Measurements from ENCODE around the gene MTA2.

Gene MTA2

DNA sequence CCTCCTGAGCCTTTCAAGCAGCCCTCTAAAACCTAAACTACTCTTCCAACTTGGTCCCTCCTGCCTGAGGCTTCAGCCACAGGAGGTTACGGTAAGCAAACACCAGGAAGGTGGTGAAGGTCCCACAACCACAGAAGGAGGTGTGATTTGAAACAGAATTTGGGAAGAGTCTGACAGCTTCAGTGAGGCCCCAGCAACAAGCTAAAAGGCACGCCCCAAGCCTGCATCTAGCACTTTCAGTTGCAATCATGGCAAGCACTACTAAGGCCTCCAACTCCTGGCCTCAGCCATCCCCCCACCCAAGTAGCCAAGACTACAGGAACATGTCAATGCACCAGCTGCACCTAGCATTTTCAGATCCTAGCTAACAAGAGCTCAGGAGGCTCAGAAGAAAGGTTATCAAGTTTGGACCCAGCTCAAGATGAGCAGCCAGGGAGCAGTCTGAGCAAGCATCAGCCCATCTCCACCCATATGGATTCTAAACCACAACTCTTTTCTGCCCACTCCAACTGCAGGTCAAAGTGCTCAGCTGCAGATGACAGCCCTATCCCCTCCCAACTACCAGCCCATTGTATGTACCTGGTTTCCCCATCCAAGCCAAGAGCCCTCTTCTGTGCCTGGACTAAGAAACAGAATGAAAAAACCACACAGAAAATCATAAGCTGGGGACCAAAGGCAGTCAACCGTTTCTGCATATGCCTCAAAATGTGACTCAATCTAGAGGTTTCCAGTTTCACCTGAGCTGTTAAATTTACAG, 44.6 kb downstream of the MTA2 start:
- Histone ChIP-seq H3K9ac (peak overlapping the region; percentile 80), H3K4me3 (IDR thresholded peaks at IDR 0.05; ENCODE audit: insufficient read depth, low read depth, low read length) (no peak overlapping the region), H3K79me2 (ENCODE audit: insufficient read depth, low read depth) (peaks cover 8% of the 10 kb centered on the region; the same call in 1 of the 2 replicates), H3K36me3 (ENCODE audit: insufficient read depth) (peaks cover 11% of the 10 kb centered on the region; the same call in 1 of the 2 replicates), H4K20me1 (ENCODE audit: insufficient read depth) (no peaks in the 10 kb centered on the region), H2AFZ (ENCODE audit: low read depth) (no peak overlapping the region), H3K27ac (peak overlapping the region; percentile 97), H3K27me3 (ENCODE audit: insufficient read depth, low read depth) (no peaks in the 10 kb centered on the region), H3K4me2 (peak overlapping the region; percentile 93), H3K4me1 (ENCODE audit: low read depth, poor library complexity, severe bottlenecking) (peaks cover 98% of the 10 kb centered on the region)
- TF ChIP-seq, protein P1, sequence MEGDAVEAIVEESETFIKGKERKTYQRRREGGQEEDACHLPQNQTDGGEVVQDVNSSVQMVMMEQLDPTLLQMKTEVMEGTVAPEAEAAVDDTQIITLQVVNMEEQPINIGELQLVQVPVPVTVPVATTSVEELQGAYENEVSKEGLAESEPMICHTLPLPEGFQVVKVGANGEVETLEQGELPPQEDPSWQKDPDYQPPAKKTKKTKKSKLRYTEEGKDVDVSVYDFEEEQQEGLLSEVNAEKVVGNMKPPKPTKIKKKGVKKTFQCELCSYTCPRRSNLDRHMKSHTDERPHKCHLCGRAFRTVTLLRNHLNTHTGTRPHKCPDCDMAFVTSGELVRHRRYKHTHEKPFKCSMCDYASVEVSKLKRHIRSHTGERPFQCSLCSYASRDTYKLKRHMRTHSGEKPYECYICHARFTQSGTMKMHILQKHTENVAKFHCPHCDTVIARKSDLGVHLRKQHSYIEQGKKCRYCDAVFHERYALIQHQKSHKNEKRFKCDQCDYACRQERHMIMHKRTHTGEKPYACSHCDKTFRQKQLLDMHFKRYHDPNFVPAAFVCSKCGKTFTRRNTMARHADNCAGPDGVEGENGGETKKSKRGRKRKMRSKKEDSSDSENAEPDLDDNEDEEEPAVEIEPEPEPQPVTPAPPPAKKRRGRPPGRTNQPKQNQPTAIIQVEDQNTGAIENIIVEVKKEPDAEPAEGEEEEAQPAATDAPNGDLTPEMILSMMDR (conservative IDR thresholded peaks at IDR 0.05; ENCODE audit: low read depth, low read length) = no peak

DNA sequence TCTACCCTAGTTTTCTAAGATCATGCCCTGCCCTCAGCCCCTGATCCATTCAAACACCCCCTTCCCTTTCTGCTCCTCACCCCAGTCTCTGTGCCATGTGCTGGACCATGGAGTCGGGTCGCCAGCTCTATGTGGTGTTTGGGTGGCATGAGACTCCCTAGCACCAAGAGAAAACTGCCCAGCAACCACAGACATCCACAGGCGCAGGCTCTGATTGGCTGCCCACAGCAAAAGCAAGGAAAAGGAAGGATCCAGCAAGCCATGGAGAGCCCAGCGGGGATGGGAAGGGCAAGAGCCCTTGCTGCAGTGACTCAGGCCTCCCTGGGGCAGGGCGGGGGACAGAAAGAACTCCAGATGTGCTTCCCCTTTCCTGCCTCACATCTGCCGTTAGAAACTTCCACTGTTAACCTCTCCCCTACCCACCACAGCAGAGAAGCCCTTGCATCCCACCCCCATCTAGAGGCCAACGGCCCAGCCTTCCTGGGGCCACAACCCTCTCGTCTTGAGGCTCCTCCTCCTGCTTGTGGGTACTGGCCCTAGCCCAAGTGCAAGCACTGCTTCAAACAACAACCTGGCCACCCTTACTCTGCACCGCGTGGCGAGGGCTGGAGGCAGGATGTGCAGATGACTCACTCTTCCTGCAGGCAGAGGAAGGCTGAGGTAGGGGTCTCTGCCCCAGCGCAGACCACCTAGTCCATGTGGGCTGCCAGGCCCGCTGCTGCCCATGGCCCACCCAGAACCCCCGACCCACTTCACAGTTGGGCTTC, 45.4 kb downstream of the MTA2 start:
- Histone ChIP-seq H3K27ac (peak overlapping the region; percentile 97), H3K4me1 (ENCODE audit: low read depth, poor library complexity, severe bottlenecking) (peaks cover 97% of the 10 kb centered on the region), H3K27me3 (ENCODE audit: insufficient read depth, low read depth) (no peaks in the 10 kb centered on the region), H2AFZ (ENCODE audit: low read depth) (no peak overlapping the region), H3K9ac (peak overlapping the region; percentile 80), H3K4me3 (IDR thresholded peaks at IDR 0.05; ENCODE audit: insufficient read depth, low read depth, low read length) (no peak overlapping the region), H4K20me1 (ENCODE audit: insufficient read depth) (no peaks in the 10 kb centered on the region), H3K36me3 (ENCODE audit: insufficient read depth) (peaks cover 9% of the 10 kb centered on the region; the same call in 1 of the 2 replicates), H3K79me2 (ENCODE audit: insufficient read depth, low read depth) (peaks cover 8% of the 10 kb centered on the region; the same call in 1 of the 2 replicates), H3K4me2 (peak overlapping the region; percentile 93)
- TF ChIP-seq, protein P1 (conservative IDR thresholded peaks at IDR 0.05; ENCODE audit: low read depth, low read length) = 0 out of 2 replicates have a peak, but pooled peaks have one; percentile 14

DNA sequence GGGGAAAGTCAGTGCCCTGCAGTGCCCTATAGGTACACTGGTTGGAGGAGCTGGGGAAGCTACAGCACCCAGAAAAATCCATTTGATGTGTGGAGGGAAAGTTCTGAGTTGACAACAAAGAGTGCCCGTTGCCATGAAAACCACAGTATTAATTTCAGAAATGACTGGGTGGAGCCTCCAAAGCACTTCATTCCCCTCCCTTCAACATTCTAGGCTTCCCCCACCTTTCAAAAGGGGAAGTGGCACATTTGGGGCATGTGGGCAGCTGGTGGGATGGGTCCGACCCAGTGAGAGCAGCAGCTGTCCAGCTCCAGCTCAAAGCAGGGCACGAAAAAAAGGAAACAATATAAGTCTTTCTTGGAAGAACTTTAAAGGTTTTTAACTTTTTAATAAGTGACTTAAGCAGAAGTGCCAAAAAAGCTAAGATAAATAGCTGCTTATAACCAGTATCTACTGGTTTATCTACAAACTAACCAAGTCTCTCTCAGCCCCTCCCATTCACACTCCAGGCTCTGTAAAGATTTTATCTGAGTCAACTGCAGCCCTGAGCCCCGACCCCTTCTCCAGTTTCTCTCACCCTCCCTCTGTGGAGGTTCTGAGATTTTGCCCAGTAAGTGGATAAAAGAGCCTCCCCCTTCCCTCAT, 46.1 kb downstream of the MTA2 start:
- Histone ChIP-seq H3K4me2 (peak overlapping the region; percentile 93), H3K27me3 (ENCODE audit: insufficient read depth, low read depth) (no peaks in the 10 kb centered on the region), H4K20me1 (ENCODE audit: insufficient read depth) (no peaks in the 10 kb centered on the region), H2AFZ (ENCODE audit: low read depth) (no peak overlapping the region), H3K4me3 (IDR thresholded peaks at IDR 0.05; ENCODE audit: insufficient read depth, low read depth, low read length) (no peak overlapping the region), H3K27ac (peak overlapping the region; percentile 97), H3K79me2 (ENCODE audit: insufficient read depth, low read depth) (peaks cover 8% of the 10 kb centered on the region; the same call in 1 of the 2 replicates), H3K4me1 (ENCODE audit: low read depth, poor library complexity, severe bottlenecking) (peaks cover 97% of the 10 kb centered on the region), H3K36me3 (ENCODE audit: insufficient read depth) (peaks cover 9% of the 10 kb centered on the region; the same call in 1 of the 2 replicates), H3K9ac (peak overlapping the region; percentile 80)
- TF ChIP-seq, protein P1 (conservative IDR thresholded peaks at IDR 0.05; ENCODE audit: low read depth, low read length) = no peak

DNA sequence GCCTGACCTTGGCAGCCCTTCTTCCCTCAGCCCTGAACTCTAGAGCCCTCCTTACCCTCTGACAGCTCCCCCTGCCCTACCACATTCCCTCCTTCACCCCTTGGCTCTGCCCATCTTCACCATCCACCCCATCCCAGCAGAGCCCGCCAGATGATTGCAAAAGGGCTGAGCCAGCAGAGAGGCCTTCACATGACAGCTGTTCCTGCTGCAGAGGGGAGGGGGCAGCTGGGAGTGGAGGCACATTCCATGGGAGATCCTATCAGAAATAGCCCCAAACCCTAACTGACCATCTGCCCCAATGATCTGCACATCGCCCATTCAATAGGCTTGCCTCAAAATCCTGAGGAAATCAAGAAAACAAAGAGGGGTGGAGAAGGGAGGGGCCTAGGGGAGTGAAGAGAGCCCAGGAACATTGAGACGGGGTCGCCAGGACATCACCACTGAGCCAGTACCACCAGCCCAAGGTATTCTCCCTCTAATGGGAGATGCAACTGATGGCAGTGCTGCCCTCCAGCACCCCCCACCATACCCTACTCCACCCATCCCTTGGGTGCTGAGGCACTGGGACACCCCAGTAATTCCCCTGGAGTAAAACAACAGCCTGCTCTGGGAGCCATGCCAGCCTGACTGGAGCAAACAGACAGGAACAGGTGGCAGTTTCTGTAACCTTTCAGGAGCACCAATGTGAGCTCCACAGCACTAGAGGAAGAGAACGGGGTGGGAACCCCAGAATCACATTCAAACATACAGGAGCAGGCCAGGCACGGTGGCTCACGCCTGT, 47.1 kb downstream of the MTA2 start:
- Histone ChIP-seq H3K9ac (peak overlapping the region; percentile 80), H3K79me2 (ENCODE audit: insufficient read depth, low read depth) (no peaks in the 10 kb centered on the region; the same call in 1 of the 2 replicates), H3K27me3 (ENCODE audit: insufficient read depth, low read depth) (no peaks in the 10 kb centered on the region), H4K20me1 (ENCODE audit: insufficient read depth) (no peaks in the 10 kb centered on the region), H3K4me1 (ENCODE audit: low read depth, poor library complexity, severe bottlenecking) (peaks cover 97% of the 10 kb centered on the region), H2AFZ (ENCODE audit: low read depth) (no peak overlapping the region), H3K27ac (peak overlapping the region; percentile 97), H3K4me2 (peak overlapping the region; percentile 93), H3K4me3 (IDR thresholded peaks at IDR 0.05; ENCODE audit: insufficient read depth, low read depth, low read length) (no peak overlapping the region), H3K36me3 (ENCODE audit: insufficient read depth) (peaks cover 5% of the 10 kb centered on the region; the same call in 1 of the 2 replicates)
- TF ChIP-seq, protein P1 (conservative IDR thresholded peaks at IDR 0.05; ENCODE audit: low read depth, low read length) = no peak

Data from KMS-11 (cell line).